Liver (tissue), 9 donors: ENCODE data around the gene MTMR12. TPM values are rescaled to one million over a fixed set of nuclear protein-coding genes. Genes with fewer than 3 reads are reported as not detected.

ENCODE experiments used
- DNase-seq: peaks from one replicate; pipeline ENCODE4 v3.0.0-alpha.2; 2017; ENCODE audit warnings: low spot score
- H3K27ac ChIP-seq, 2 donors: one replicate each; pipeline ENCODE4 v1.7.0; 2013; ENCODE audit warnings: inconsistent platforms in 2 of 2, low read length in 2 of 2, control low read depth in 1 of 2, low read depth in 1 of 2, mild to moderate bottlenecking in 1 of 2
- H3K27me3 ChIP-seq, 4 donors: one replicate each; pipeline versions ENCODE4 v1.6.1 to v1.7.0; 2013; ENCODE audit warnings: low read length in 3 of 4, inconsistent platforms in 1 of 4, mild to moderate bottlenecking in 1 of 4, moderate library complexity in 1 of 4; ENCODE audit not compliant: control insufficient read depth in 4 of 4, insufficient read depth in 4 of 4
- H3K36me3 ChIP-seq, 4 donors: one replicate each; pipeline versions ENCODE4 v1.6.1 to v1.7.0; 2013; ENCODE audit warnings: low read length in 3 of 4, mild to moderate bottlenecking in 3 of 4, low read depth in 1 of 4, moderate library complexity in 1 of 4; ENCODE audit not compliant: control insufficient read depth in 4 of 4, insufficient read depth in 3 of 4
- H3K4me1 ChIP-seq, 4 donors: one replicate each; pipeline versions ENCODE4 v1.6.1 to v1.7.0; 2013; ENCODE audit warnings: low read length in 3 of 4, mild to moderate bottlenecking in 3 of 4, moderate library complexity in 1 of 4; ENCODE audit not compliant: control insufficient read depth in 4 of 4, insufficient read depth in 4 of 4
- H3K4me3 ChIP-seq, 3 donors: one replicate each; pipeline versions ENCODE4 v1.6.1 to v1.7.0; 2013; ENCODE audit warnings: low read length in 3 of 3, control low read depth in 1 of 3, low read depth in 1 of 3, mild to moderate bottlenecking in 1 of 3
- H3K9ac ChIP-seq, 2 donors: one replicate each; pipeline ENCODE4 v1.7.0; 2013; ENCODE audit warnings: low read length in 2 of 2, mild to moderate bottlenecking in 2 of 2, moderate library complexity in 2 of 2, control low read depth in 1 of 2, low read depth in 1 of 2
- H3K9me3 ChIP-seq, 4 donors: one replicate each; pipeline versions ENCODE4 v1.6.1 to v1.7.0; 2013; ENCODE audit warnings: low read length in 3 of 4; ENCODE audit not compliant: control insufficient read depth in 4 of 4
- CTCF ChIP-seq: fragments of 150-350 bp; IDR thresholded peaks from 2 replicates; pipeline ENCODE4 v1.5.1; 2017; ENCODE audit warnings: improper control_type of control experiment, low read depth, low read length; ENCODE audit not compliant: missing input control
- EGR1 ChIP-seq, 2 donors: IDR thresholded peaks; 2 replicates each; pipeline ENCODE4 v1.6.1; 2016 to 2018; ENCODE audit warnings: antibody characterized with exemption in 2 of 2, low read depth in 2 of 2
- FOXA1 ChIP-seq: IDR thresholded peaks from 2 replicates; pipeline ENCODE4 v1.6.1; 2016; ENCODE audit warnings: antibody characterized with exemption
- FOXA2 ChIP-seq: IDR thresholded peaks from 2 replicates; pipeline ENCODE4 v1.6.1; 2016; ENCODE audit warnings: antibody characterized with exemption
- GABPA ChIP-seq, 2 donors: IDR thresholded peaks in 1 of 2; conservative IDR thresholded peaks in 1 of 2; 2 replicates each; pipeline ENCODE4 v1.6.1; 2016; ENCODE audit warnings: antibody characterized with exemption in 2 of 2, mild to moderate bottlenecking in 1 of 2, moderate library complexity in 1 of 2
- HNF4A ChIP-seq, 2 donors: conservative IDR thresholded peaks; 2 replicates each; pipeline ENCODE4 v1.6.1; 2016; ENCODE audit warnings: antibody characterized with exemption in 2 of 2, mild to moderate bottlenecking in 2 of 2
- HNF4G ChIP-seq: IDR thresholded peaks from 2 replicates; pipeline ENCODE4 v1.6.1; 2016; ENCODE audit warnings: antibody characterized with exemption
- JUND ChIP-seq, 2 donors: IDR thresholded peaks; 2 replicates each; pipeline ENCODE4 v1.6.1; 2016; ENCODE audit warnings: antibody characterized with exemption in 2 of 2
- MAX ChIP-seq: IDR thresholded peaks from 2 replicates; pipeline ENCODE4 v1.6.1; 2016; ENCODE audit warnings: antibody characterized with exemption
- NR2F2 ChIP-seq: IDR thresholded peaks from 2 replicates; pipeline ENCODE4 v1.6.1; 2016; ENCODE audit warnings: antibody characterized with exemption
- RAD21 ChIP-seq, 2 donors: IDR thresholded peaks; 2 replicates each; pipeline ENCODE4 v1.6.1; 2016; ENCODE audit warnings: antibody characterized with exemption in 2 of 2, mild to moderate bottlenecking in 2 of 2
- REST ChIP-seq: IDR thresholded peaks from 2 replicates; pipeline ENCODE4 v1.6.1; 2016; ENCODE audit warnings: antibody characterized with exemption, mild to moderate bottlenecking
- RXRA ChIP-seq, 2 donors: IDR thresholded peaks; 2 replicates each; pipeline ENCODE4 v1.6.1; 2017 to 2018; ENCODE audit warnings: antibody characterized with exemption in 2 of 2, mild to moderate bottlenecking in 1 of 2
- SP1 ChIP-seq: IDR thresholded peaks from 2 replicates; pipeline ENCODE4 v1.6.1; 2018; ENCODE audit warnings: antibody characterized with exemption, mild to moderate bottlenecking
- TAF1 ChIP-seq: conservative IDR thresholded peaks from 2 replicates; pipeline ENCODE4 v1.6.1; 2016; ENCODE audit warnings: antibody characterized with exemption, mild to moderate bottlenecking
- YY1 ChIP-seq: IDR thresholded peaks from 2 replicates; pipeline ENCODE4 v1.6.1; 2016; ENCODE audit warnings: antibody characterized with exemption, mild to moderate bottlenecking
- ZBTB33 ChIP-seq: IDR thresholded peaks from 2 replicates; pipeline ENCODE4 v1.6.1; 2016; ENCODE audit warnings: antibody characterized with exemption
- WGBS: extraction: QIAGEN DNeasy Blood & Tissue Kit; methylation state at CpG from one replicate; pipeline ENCODE4 v1.1.7; 2013; 5-methylcytosine and 5-hydroxymethylcytosine counted together
- polyA plus RNA-seq, 2 donors: library from polyadenylated mRNA; stranded (reverse) in 1 of 2; unstranded in 1 of 2; fragments of 200-250 nt in 1 of 2; fragments of >200 nt in 1 of 2; fragmentation: Nextera tagmentation in 1 of 2; extraction: Ambion mirVana in 1 of 2; gene quantifications; one replicate each; pipeline versions ENCODE4 v1.2.1 to v1.2.3, GENCODE V29; 2013 to 2015
- total RNA-seq, 2 donors: library from RNA; depleted of rRNA; stranded (reverse); fragments of >200 nt; gene quantifications; one replicate each; pipeline ENCODE4 v1.2.3, GENCODE V29; 2014
- TF ChIP-seq, protein P1 (sequence below): IDR thresholded peaks from 2 replicates; pipeline ENCODE4 v1.6.1; 2016; ENCODE audit warnings: antibody characterized with exemption
- donor health status: healthy.
- donor health status: healthy.
- donor health status: healthy.
- donor health status: healthy.
- donor health status: healthy.

The MTMR12 gene
- total and polyA plus RNA-seq, 4 donors, result 4.4 to 28.7 (median 15.8) TPM

GRCh38 chr5:32239385-32239784, 73.4 kb downstream of the MTMR12 start:
- Histone ChIP-seq H3K4me1 (peaks cover 0 to 9% (median 7%) of the 10 kb centered on the region in 4 donors), H3K36me3 (peaks cover 4 to 40% (median 8%) of the 10 kb centered on the region in 4 donors), H3K9ac (no peak overlapping the region), H3K9me3 (no peaks in the 10 kb centered on the region), H3K27me3 (no peaks in the 10 kb centered on the region), H3K4me3 (no peak overlapping the region), H3K27ac (no peak overlapping the region)
- 95% methylated on average over 5 of the region's 5 CpGs for WGBS
- no peak for DNase-seq
- TF ChIP-seq FOXA2, result no peak
- no peak for TF ChIP-seq ZBTB33
- TF ChIP-seq CTCF, result no peak
- no peak for TF ChIP-seq MAX
- TF ChIP-seq HNF4G, result no peak
- TF ChIP-seq REST, result no peak
- TF ChIP-seq SP1, result no peak
- TF ChIP-seq FOXA1, result no peak
- TF ChIP-seq RAD21 (IDR thresholded peaks at IDR 0.05), result no peak
- TF ChIP-seq RXRA (IDR thresholded peaks at IDR 0.05), result no peak
- no peak for TF ChIP-seq HNF4A (conservative IDR thresholded peaks at IDR 0.05)
- no peak for TF ChIP-seq GABPA (IDR thresholded peaks at IDR 0.05 in 1 of 2, conservative IDR thresholded peaks at IDR 0.05 in 1 of 2)
- no peak for TF ChIP-seq JUND (IDR thresholded peaks at IDR 0.05)
- no peak for TF ChIP-seq EGR1 (IDR thresholded peaks at IDR 0.05; ENCODE audit: low read depth in 2 of 2)
- TF ChIP-seq NR2F2, result no peak
- no peak for TF ChIP-seq YY1
- TF ChIP-seq, protein P1, sequence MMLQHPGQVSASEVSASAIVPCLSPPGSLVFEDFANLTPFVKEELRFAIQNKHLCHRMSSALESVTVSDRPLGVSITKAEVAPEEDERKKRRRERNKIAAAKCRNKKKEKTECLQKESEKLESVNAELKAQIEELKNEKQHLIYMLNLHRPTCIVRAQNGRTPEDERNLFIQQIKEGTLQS, result no peak
- no peak for TF ChIP-seq TAF1
